GM12878 (cell line): ENCODE results near the gene BEST4. TPM values are rescaled to one million over a fixed set of nuclear protein-coding genes. Genes with fewer than 3 reads are reported as not detected.

Experiments used
- BMI1 ChIP-seq: fragments of 450-650 bp; IDR thresholded peaks from 2 replicates; pipeline ENCODE4 v1.6.1; 2016; ENCODE audit warnings: mild to moderate bottlenecking, moderate library complexity, borderline replicate concordance
- E2F4 ChIP-seq: IDR thresholded peaks from 2 replicates; pipeline ENCODE4 v1.6.1; 2012; ENCODE audit warnings: low read depth, low read length, improper control_type of control experiment
- E2F8 ChIP-seq: fragments of 450-650 bp; IDR thresholded peaks from 2 replicates; pipeline ENCODE4 v1.6.1; 2018; ENCODE audit warnings: mild to moderate bottlenecking, low read depth, moderate library complexity; ENCODE audit not compliant: partially characterized antibody
- IRF3 ChIP-seq: fragments of 450-650 bp; IDR thresholded peaks from 2 replicates; pipeline ENCODE4 v1.6.1; 2014; ENCODE audit warnings: mild to moderate bottlenecking
- MEF2A ChIP-seq: IDR thresholded peaks from 2 replicates; pipeline ENCODE4 v1.6.1; 2011; ENCODE audit warnings: low read depth, mild to moderate bottlenecking, low read length, moderate library complexity; ENCODE audit not compliant: insufficient read depth
- NR2F1 ChIP-seq: fragments of 450-650 bp; conservative IDR thresholded peaks from 2 replicates; pipeline ENCODE4 v1.6.1; 2017; ENCODE audit warnings: mild to moderate bottlenecking
- PRDM15 ChIP-seq: fragments of 450-650 bp; formaldehyde crosslinking; IDR thresholded peaks from 2 replicates; pipeline ENCODE4 v1.4.0; 2020; ENCODE audit warnings: mild to moderate bottlenecking, moderate library complexity
- RELA ChIP-seq: fragments of 450-650 bp; IDR thresholded peaks from 2 replicates; pipeline ENCODE4 v1.8.0; 2014; ENCODE audit warnings: borderline replicate concordance; ENCODE audit not compliant: partially characterized antibody
- TAF1 ChIP-seq: IDR thresholded peaks from 2 replicates; pipeline ENCODE4 v1.6.1; 2011; ENCODE audit warnings: mild to moderate bottlenecking, low read depth, low read length, borderline replicate concordance
- TCF12 ChIP-seq: IDR thresholded peaks from 2 replicates; pipeline ENCODE4 v1.6.1; 2011; ENCODE audit warnings: low read depth, mild to moderate bottlenecking, low read length
- USF2 ChIP-seq: IDR thresholded peaks from 2 replicates; pipeline ENCODE4 v1.6.1; 2011; ENCODE audit warnings: low read depth, low read length, improper control_type of control experiment, borderline replicate concordance
- ZBED1 ChIP-seq: IDR thresholded peaks from 2 replicates; pipeline ENCODE4 v1.6.1; 2016; ENCODE audit warnings: borderline replicate concordance
- ZNF24 ChIP-seq: fragments of 450-650 bp; IDR thresholded peaks from 2 replicates; pipeline ENCODE4 v1.6.1; 2017; ENCODE audit warnings: antibody characterized with exemption, mild to moderate bottlenecking
- ZNF592 ChIP-seq: fragments of 450-650 bp; IDR thresholded peaks from 2 replicates; pipeline ENCODE4 v1.6.1; 2017; ENCODE audit warnings: mild to moderate bottlenecking, moderate library complexity
- polyA plus RNA-seq, 11 experiments: library from polyadenylated mRNA; depleted of rRNA in 4 of 11; unstranded in 6 of 11; stranded (reverse) in 5 of 11; fragments of >200 nt; fragmentation: Nextera tagmentation in 4 of 11; fragmentation: Illumina TruSeq in 1 of 11; extraction: Ambion mirVana in 4 of 11; extraction: Trizol in 1 of 11; gene quantifications; 1 replicate in 1 of 11; 2 replicates in 10 of 11; pipeline versions ENCODE4 v1.2.1 to v1.2.3, GENCODE V29; 2011 to 2016; ENCODE audit warnings: inconsistent platforms in 2 of 11, missing spikeins in 2 of 11, low read depth in 1 of 11
- total RNA-seq, 4 experiments: library from RNA; depleted of rRNA in 3 of 4; stranded (reverse); fragments of >200 nt in 3 of 4; fragmentation: Illumina TruSeq in 1 of 4; extraction: Trizol in 1 of 4; gene quantifications; 2 replicates each; pipeline versions ENCODE4 v1.2.1 to v1.2.3, GENCODE V29; 2013 to 2021

The BEST4 gene
- total and polyA plus RNA-seq, 10 of the 15 experiments (the other 5 are each of a cell fraction or from before 2014, with no cell fraction given) = 0.06 to 1.3 (median 0.42) TPM

- TF ChIP-seq ZNF24 = no peak
- TF ChIP-seq ZBED1 = no peak
- peak; percentile 93 for TF ChIP-seq NR2F1
- no peak for TF ChIP-seq ZNF592
- TF ChIP-seq PRDM15 (CRISPR knock-in tag) = no peak
- TF ChIP-seq RELA = peak; percentile 68
- no peak for TF ChIP-seq E2F8
- TF ChIP-seq IRF3 = no peak
- no peak for TF ChIP-seq MEF2A
- TF ChIP-seq USF2 = no peak
- no peak for TF ChIP-seq E2F4
- no peak for TF ChIP-seq TCF12
- TF ChIP-seq TAF1 = no peak
- TF ChIP-seq BMI1 = no peak
Observed at GRCh38 chr1:44808063-44808937, 20.3 kb upstream of the BEST4 start, which contains the start of gene BTBD19 (continued).
